GM10266 (cell line): ENCODE data around the gene FABP2.
A peak's percentile ranks its signal among the peaks of the same experiment; 100 is the strongest.

Experiments used
- DNase-seq: peaks from one replicate; pipeline ENCODE4 v3.0.0; 2012; ENCODE audit errors: extremely low spot score
- CTCF ChIP-seq: IDR thresholded peaks from 2 replicates; pipeline ENCODE4 v1.5.1; 2012; ENCODE audit warnings: mild to moderate bottlenecking, low read depth; ENCODE audit not compliant: control insufficient read depth, insufficient read depth; ENCODE audit errors: missing control alignments

Gene FABP2

GRCh38 chr4:119299260-119299671 is 22.7 kb downstream of the FABP2 start:
- TF ChIP-seq CTCF, result no peak
- DNase-seq, result no peak

GRCh38 chr4:119297795-119298194 is 24.1 kb downstream of the FABP2 start:
- DNase-seq, result no peak
- no peak for TF ChIP-seq CTCF

DNA sequence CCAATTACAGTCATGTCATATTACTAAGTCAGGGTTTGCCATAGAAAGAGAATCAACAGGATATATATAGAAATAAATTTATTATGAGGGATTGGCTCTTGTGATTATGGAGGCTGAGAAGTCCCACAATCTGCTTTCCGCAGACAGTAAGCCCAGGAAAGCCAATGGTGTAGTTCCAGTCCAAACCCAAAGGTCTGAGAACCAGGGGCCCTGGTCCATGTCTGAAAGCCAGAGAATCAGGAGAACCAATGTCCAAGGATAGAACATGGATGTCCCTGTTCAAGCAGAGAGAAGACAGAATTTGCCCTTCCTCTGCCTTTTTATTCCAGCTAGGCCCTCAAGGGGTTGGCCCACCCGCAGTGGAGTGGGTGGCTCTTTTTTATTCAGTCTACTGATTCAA is 25.6 kb downstream of the FABP2 start:
- no peak for DNase-seq
- no peak for TF ChIP-seq CTCF

DNA sequence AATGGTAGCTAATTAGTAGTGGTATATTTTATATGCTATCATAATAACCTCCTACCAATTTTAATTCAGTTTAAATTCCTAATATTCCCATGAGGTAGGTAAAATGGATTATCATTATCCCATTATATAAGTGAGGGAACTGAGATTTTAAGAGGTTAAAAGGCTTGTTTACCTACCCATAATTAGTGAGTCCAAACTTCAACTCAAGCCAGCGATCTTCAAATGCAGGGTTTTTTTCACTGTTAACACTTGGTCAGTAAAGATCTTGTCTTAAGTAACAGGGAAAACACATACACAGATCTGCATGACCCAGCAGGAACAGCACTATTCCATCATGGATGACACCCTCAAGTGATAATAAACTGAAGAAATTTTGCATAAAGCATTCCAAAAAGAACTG is 31.3 kb downstream of the FABP2 start:
- no peak for DNase-seq
- TF ChIP-seq CTCF, result no peak

DNA sequence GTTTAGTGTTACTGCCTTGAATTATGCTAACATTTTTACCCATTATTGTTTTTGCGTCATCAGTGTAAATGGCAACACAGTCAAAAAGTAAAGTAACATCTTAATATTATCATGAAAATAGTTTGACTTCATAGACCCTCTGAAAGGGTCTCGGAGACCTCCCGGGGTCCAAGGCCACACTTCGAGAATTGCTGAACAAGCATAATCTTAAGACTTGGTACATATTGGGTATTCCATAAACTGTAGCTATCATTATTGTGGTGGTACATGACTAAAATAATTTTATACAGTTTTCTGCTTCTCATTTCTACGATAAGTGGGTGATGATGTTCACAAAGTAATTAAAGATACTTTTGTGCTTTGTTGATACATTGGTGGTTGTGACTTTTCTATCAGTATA is 32.6 kb downstream of the FABP2 start:
- DNase-seq, result no peak
- TF ChIP-seq CTCF, result no peak

- TF ChIP-seq CTCF, result peak; percentile 32
These were observed 35.4 kb downstream of the FABP2 start for GRCh38 chr4:119286377-119287002.

DNA sequence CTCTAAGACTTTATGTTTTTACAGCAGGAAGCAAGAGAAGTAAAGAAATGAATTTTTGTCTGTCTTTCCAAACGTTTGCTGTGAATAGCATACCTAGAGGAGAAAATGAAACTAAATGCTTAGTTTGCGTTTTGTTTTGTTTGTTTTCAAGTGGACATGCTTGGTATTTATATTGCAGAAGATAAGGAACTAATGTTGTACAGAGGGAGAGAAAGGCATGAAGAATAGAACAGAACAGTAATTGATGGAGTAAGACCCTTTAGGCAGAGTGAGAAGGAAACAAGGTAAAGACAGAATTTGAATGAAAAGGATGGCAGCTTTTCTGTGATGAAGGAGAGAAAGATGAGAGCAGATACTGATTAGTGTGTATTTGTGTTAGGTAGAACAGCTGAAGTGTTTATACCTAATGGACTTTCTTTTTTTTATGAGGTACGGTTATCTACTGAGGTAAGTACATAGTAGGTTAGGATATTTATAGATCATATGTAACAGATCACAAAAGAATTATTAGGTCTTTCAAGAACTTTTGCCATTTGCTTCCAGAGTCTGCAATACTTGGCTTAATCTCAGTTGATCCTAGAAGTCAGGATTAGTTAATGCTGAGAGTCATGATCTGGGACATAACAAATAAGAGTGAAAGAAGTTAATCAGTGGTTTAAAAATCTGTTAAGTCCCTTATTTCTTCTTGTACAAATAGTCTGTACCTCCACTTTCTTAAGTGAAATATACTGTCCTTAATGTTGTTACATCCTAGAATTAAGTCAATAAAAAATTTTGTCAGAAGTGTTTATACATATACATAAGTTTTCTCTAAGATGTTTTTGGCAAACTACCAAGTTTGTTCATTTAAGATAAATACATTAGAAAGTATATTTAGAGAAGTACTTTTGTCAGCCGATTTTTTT is 36.8 kb downstream of the FABP2 start:
- no peak for TF ChIP-seq CTCF

More at GRCh38 chr4:119286377-119287002, 35.4 kb downstream of the FABP2 start:
- no peak for DNase-seq

More for the DNA sequence above, 36.8 kb downstream of the FABP2 start:
- no peak for DNase-seq
